Measurements from ENCODE around the gene ADCY7. TPM values are rescaled to one million over a fixed set of nuclear protein-coding genes. Genes with fewer than 3 reads are reported as not detected.

Gene ADCY7
- total and polyA plus RNA-seq, 9 of the 15 experiments (the other 6 are each of a cell fraction or from before 2014, with no cell fraction given), result 2.3 to 108 (median 28.6) TPM

GRCh38 chr16:50291719-50292565 is 25.6 kb downstream of the ADCY7 start:
- no TSS peak for BruUV-seq (replicated peaks)
- Histone ChIP-seq H3K4me1 (replicated peaks in 1 of 2; ENCODE audit: control insufficient read depth in 2 of 2, insufficient read depth in 2 of 2, low read length in 2 of 2) (peaks cover 0 to 28% of the 10 kb centered on the region in 2 experiments; a peak in 2 of 5 replicates), H2AFZ (ENCODE audit: low read depth, low read length) (no peak overlapping the region), H3K36me3 (ENCODE audit: control insufficient read depth, insufficient read depth, low read length) (peaks cover 89% of the 10 kb centered on the region; the same call in 2 of the 3 replicates), H3K9me3 (replicated peaks; ENCODE audit: control insufficient read depth, insufficient read depth, low read depth, low read length) (no peaks in the 10 kb centered on the region), H4K20me1 (replicated peaks; ENCODE audit: control insufficient read depth, insufficient read depth, low read length) (no peaks in the 10 kb centered on the region; the same call in 1 of the 2 replicates), H3K9me1 (ENCODE audit: control insufficient read depth, insufficient read depth, low read length) (no peaks in the 10 kb centered on the region), H3K4me3 (no peak overlapping the region), H3K27ac (ENCODE audit: extremely low read depth, low read depth, low read length) (no peak overlapping the region), H3K79me2 (ENCODE audit: control insufficient read depth, insufficient read depth, low read length) (peaks cover 11% of the 10 kb centered on the region; the same call in 2 of the 3 replicates), H3K4me2 (ENCODE audit: insufficient read depth, low read length) (no peak overlapping the region), H3K9ac (ENCODE audit: insufficient read depth in 1 of 2, low read depth in 2 of 2, low read length in 2 of 2) (peak overlapping the region in 1 of 2 experiments; percentile 68; a peak in 1 of 4 replicates), H3K27me3 (ENCODE audit: control insufficient read depth in 2 of 2, insufficient read depth in 2 of 2, low read length in 2 of 2) (no peaks in the 10 kb centered on the region)
- 90% methylated on average over 15 of the region's 26 CpGs for WGBS (ENCODE audit: insufficient coverage, low coverage, missing lambda C conversion rate)
- ChIA-PET POLR2A (interaction anchor here (0.7 kb wide), 1 partner anchor 9 kb away, joined by 3 read pairs; no protein-coding TSS in a partner anchor), CTCF (ENCODE audit: low intra/inter-chr PET ratio) (no interaction called here)
- intact Hi-C loops (cut with micrococcal nuclease), result no loop called here
- TF ChIP-seq POLR2G (IDR thresholded peaks at IDR 0.05; ENCODE audit: low read depth, low read length) (peak; percentile 44), TGIF2 (CRISPR knock-in tag; IDR thresholded peaks at IDR 0.05) (no peak), ESRRA (IDR thresholded peaks at IDR 0.05; ENCODE audit: borderline replicate concordance, low read depth) (no peak)
- FAIRE-seq (no peak), DNase-seq (ENCODE audit: extremely low read depth in 1 of 4, low spot score in 3 of 4) (no peak), ATAC-seq (no peak)
- in situ Hi-C loops (cut with MboI), result no loop called here

- H3K36me3 ChIP-seq (ENCODE audit: control insufficient read depth, insufficient read depth, low read length), result peaks cover 91% of the 10 kb centered on the region; the same call in 2 of the 3 replicates
- H3K4me1 ChIP-seq (replicated peaks in 1 of 2; ENCODE audit: control insufficient read depth in 2 of 2, insufficient read depth in 2 of 2, low read length in 2 of 2), result peaks cover 0 to 32% of the 10 kb centered on the region in 2 experiments; a peak in 2 of 5 replicates
- in situ Hi-C loops (cut with MboI), result no loop called here
- H2AFZ ChIP-seq (ENCODE audit: low read depth, low read length), result no peak overlapping the region
- no peak for ATAC-seq
- WGBS (ENCODE audit: insufficient coverage, low coverage, missing lambda C conversion rate), result over 99% methylated on average over 12 of the region's 12 CpGs
- no peaks in the 10 kb centered on the region for H3K9me1 ChIP-seq (ENCODE audit: control insufficient read depth, insufficient read depth, low read length)
- TF ChIP-seq ZNF398 (CRISPR knock-in tag; IDR thresholded peaks at IDR 0.05), result no peak
- TF ChIP-seq MEIS2 (IDR thresholded peaks at IDR 0.05; ENCODE audit: partially characterized antibody), result no peak
- no peak for TF ChIP-seq GTF2F1 (IDR thresholded peaks at IDR 0.05; ENCODE audit: low read depth, low read length)
- TF ChIP-seq E2F1 (CRISPR knock-in tag; IDR thresholded peaks at IDR 0.05), result no peak
- TF ChIP-seq GTF2A2 (tag; IDR thresholded peaks at IDR 0.05), result no peak
- TF ChIP-seq MYNN (IDR thresholded peaks at IDR 0.05), result no peak
- no peak for TF ChIP-seq MYNN (CRISPR knock-in tag; IDR thresholded peaks at IDR 0.05)
- no peak for TF ChIP-seq NR4A1 (CRISPR knock-in tag; IDR thresholded peaks at IDR 0.05)
- no peak for TF ChIP-seq NR4A1 (tag; IDR thresholded peaks at IDR 0.05)
- intact Hi-C loops (cut with micrococcal nuclease), result no loop called here
- peak overlapping the region in 1 of 2 experiments; percentile 13; a peak in 1 of 4 replicates for H3K9ac ChIP-seq (ENCODE audit: insufficient read depth in 1 of 2, low read depth in 2 of 2, low read length in 2 of 2)
- H4K20me1 ChIP-seq (replicated peaks; ENCODE audit: control insufficient read depth, insufficient read depth, low read length), result no peaks in the 10 kb centered on the region; the same call in 1 of the 2 replicates
- no peak for FAIRE-seq
- no peaks in the 10 kb centered on the region for H3K9me3 ChIP-seq (replicated peaks; ENCODE audit: control insufficient read depth, insufficient read depth, low read depth, low read length)
- H3K4me2 ChIP-seq (ENCODE audit: insufficient read depth, low read length), result no peak overlapping the region
- H3K79me2 ChIP-seq (ENCODE audit: control insufficient read depth, insufficient read depth, low read length), result peaks cover 10% of the 10 kb centered on the region; the same call in 1 of the 3 replicates
- no peak overlapping the region for H3K4me3 ChIP-seq
- BruUV-seq (replicated peaks), result no TSS peak
- H3K27me3 ChIP-seq (ENCODE audit: control insufficient read depth in 2 of 2, insufficient read depth in 2 of 2, low read length in 2 of 2), result no peaks in the 10 kb centered on the region
- no peak overlapping the region for H3K27ac ChIP-seq (ENCODE audit: extremely low read depth, low read depth, low read length)
- ChIA-PET POLR2A (no interaction called here), CTCF (ENCODE audit: low intra/inter-chr PET ratio) (no interaction called here)
- DNase-seq (ENCODE audit: extremely low read depth in 1 of 4, low spot score in 3 of 4), result no peak
These were observed 26.2 kb downstream of the ADCY7 start for GRCh38 chr16:50292566-50292948.
